AG08396 (cell line): Measurements from ENCODE around the gene PGAP6.

ENCODE experiments used
- DNase-seq: peaks from one replicate; pipeline ENCODE4 v3.0.0; 2012; ENCODE audit warnings: low spot score, mixed read lengths

The PGAP6 gene

DNA sequence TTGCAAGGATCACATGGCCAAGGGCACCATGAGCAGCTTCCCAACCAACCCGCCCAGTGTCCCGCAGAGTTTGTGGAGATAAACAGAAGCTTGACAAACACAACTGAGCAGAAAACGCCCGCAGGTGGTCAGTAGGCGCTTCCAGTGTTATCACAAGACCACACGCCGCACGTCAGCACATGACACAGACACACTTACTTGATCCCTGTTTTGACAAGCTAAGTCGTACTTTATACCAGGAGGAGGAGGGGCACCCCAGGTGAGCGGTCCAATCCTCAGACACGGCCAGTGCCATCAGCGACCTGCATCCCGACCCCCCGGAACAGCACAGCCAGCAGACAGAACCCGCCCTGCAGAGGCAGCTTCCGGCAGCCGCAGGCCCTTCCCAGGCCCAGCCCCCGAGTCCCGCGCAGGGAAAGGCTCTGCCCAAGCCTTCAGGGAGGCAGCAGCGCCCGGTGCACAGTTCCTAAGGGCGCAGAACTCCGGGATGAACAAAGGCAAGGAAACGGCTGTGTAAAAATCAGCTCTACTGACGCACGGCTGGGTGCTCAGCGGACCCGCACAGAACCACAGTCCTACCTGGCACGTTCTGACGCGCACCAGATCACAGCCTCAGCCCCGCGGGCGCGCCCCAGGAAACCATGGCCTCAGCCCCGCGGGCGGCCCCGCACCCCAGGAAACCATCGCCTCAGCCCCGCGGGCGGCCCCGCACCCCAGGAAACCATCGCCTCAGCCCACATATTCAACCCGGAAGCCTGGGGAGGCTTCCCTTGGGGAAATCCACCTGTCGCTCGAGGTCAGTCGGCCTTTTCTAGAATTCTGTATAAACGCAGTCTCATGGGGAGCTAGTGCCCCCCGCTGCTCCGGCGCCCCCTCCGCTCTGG lies 57.1 kb downstream of the PGAP6 start:
- no peak for DNase-seq

DNA sequence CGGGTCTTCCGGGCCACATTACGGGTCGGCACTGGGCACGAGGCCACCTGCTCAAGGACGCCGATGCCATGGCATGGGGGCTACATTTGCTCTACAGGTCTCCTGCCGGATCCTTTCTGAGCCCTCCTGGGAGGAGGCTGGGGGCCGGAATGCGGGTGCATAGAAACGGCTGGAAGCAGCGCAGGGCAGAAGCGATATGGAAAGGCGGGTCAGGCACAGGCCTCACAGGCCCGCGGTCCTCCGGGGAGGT lies 57.7 kb downstream of the PGAP6 start:
- no peak for DNase-seq

DNA sequence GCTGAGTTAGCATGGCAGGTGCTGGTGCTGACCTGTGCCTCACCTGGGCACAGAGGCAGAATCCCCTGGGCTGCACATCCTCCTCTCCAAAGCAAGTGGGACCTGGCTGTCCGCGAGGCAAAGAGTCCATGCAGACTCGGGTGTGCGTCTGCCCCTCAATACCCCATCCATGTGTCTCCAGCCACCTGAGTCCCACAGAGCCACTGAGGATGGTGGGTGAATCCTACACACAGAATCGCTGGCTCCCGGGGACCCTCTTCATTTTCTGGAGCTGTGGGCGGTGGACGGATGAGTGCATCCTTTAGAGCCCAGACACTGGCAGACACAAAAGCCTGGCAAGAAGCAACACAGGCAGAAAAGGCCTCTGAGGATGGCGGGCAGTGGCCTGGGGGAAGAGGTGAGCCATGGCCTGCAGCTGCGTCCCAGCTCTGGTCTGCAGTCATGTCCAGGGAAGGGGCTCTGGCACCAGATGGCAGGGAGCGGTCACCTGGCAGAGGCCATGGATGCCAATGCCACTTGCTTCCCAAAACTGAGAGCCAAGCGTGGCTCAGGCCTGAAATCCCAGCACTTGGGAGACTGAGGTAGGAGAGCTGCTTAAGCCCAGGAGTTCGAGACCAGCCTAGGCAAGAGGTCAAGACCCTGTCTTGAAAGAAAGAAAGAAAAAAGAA lies 59.2 kb downstream of the PGAP6 start:
- no peak for DNase-seq

DNA sequence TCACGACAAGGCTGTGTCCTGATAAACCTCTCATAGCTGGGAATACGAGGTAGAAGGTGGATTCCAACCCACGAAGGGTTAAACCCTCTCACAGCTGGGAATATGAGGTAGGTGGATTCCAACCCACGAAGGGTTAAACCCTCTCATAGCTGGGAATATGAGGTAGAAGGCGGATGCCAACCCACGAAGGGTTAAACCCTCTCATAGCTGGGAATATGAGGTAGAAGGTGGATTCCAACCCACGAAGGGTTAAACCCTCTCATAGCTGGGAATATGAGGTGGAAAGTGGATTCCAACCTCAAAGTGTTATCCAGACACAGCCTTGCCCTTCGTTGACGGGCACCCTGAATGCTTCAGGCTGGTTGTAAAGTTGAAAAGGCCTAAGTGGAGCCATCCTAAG lies 60.2 kb downstream of the PGAP6 start:
- DNase-seq: no peak
